Measurements from ENCODE around the gene RRBP1.

DNA sequence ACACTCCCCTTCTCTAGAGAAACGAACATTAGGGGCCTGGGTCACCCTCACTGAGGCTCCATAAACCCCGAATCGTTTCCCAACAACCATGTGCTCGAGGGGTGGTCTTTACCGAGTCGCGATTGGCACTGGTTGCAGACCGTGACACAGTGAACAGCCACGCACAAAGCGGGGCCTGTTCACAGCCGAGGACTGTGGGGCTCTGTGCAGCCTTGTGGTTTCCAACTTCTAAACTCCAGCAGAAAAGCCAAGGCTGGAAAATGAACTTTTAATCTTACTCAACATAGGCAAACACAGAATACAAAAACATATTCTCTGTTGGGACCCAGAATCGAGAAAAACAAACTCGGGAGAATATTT, 19.0 kb downstream of the RRBP1 start:
- TF ChIP-seq POLR2A (IDR thresholded peaks at IDR 0.05) = no peak
- no peak for TF ChIP-seq POLR2AphosphoS5 (IDR thresholded peaks at IDR 0.05)
